HepG2 (cell line): ENCODE data around the gene KMT2B. TPM values are rescaled to one million over a fixed set of nuclear protein-coding genes. Genes with fewer than 3 reads are reported as not detected.

Experiments
- ARNT ChIP-seq: fragments of 450-650 bp; IDR thresholded peaks from 2 replicates; pipeline ENCODE4 v1.6.1; 2017
- EZH2 ChIP-seq: conservative IDR thresholded peaks from 2 replicates; pipeline ENCODE4 v1.6.1; 2012; ENCODE audit warnings: mild to moderate bottlenecking, low read depth, low read length, moderate library complexity
- FOXJ3 ChIP-seq: sonication (generic); formaldehyde crosslinking; IDR thresholded peaks from 2 replicates; pipeline ENCODE4 v1.4.0; 2020; ENCODE audit warnings: missing genetic modification reagents, mild to moderate bottlenecking, borderline replicate concordance
- IRX3 ChIP-seq: sonication (generic); formaldehyde crosslinking; IDR thresholded peaks from 2 replicates; pipeline ENCODE4 v1.8.1; 2023; ENCODE audit warnings: mild to moderate bottlenecking, low read depth, missing genetic modification reagents, borderline replicate concordance
- MAFF ChIP-seq: IDR thresholded peaks from 2 replicates; pipeline ENCODE4 v1.6.1; 2011; ENCODE audit warnings: low read depth, low read length, improper control_type of control experiment
- SNAPC2 ChIP-seq: sonication (generic); formaldehyde crosslinking; IDR thresholded peaks from 2 replicates; pipeline ENCODE4 v1.8.1; 2022; ENCODE audit warnings: mild to moderate bottlenecking, missing genetic modification reagents
- TBX2 ChIP-seq: sonication (generic); formaldehyde crosslinking; IDR thresholded peaks from 2 replicates; pipeline ENCODE4 v1.5.0; 2020; ENCODE audit warnings: missing genetic modification reagents, mild to moderate bottlenecking, borderline replicate concordance
- ZKSCAN8 ChIP-seq: IDR thresholded peaks from 2 replicates; pipeline ENCODE4 v1.6.1; 2016; ENCODE audit warnings: borderline replicate concordance, missing genetic modification reagents, missing compliant biosample characterization
- ZNF121 ChIP-seq: sonication (generic); formaldehyde crosslinking; IDR thresholded peaks from 2 replicates; pipeline ENCODE4 v1.5.0; 2020; ENCODE audit warnings: mild to moderate bottlenecking, missing genetic modification reagents
- polyA plus RNA-seq, 8 experiments: library from polyadenylated mRNA; depleted of rRNA in 3 of 8; stranded (reverse) in 7 of 8; unstranded in 1 of 8; fragments of >200 nt; fragmentation: Illumina TruSeq in 4 of 8; extraction: Trizol in 4 of 8; gene quantifications; 2 replicates each; pipeline versions ENCODE4 v1.2.1 to v1.2.3, GENCODE V29; 2011 to 2016; ENCODE audit warnings: low read depth in 4 of 8, missing spikeins in 1 of 8, mixed read lengths in 1 of 8; ENCODE audit not compliant: insufficient read depth in 1 of 8
- total RNA-seq, 5 experiments: library from RNA; depleted of rRNA; stranded (reverse); fragments of >200 nt; fragmentation: Illumina TruSeq; extraction: Trizol; gene quantifications; 2 replicates each; pipeline ENCODE4 v1.2.3, GENCODE V29; 2016; ENCODE audit warnings: low read depth in 1 of 5
- TF ChIP-seq, protein P1 (sequence below): sonication (generic); formaldehyde crosslinking; IDR thresholded peaks from 2 replicates; pipeline ENCODE4 v1.4.0; 2020; ENCODE audit warnings: mild to moderate bottlenecking, missing genetic modification reagents, borderline replicate concordance
- TF ChIP-seq, protein P2 (sequence below): sonication (generic); formaldehyde crosslinking; IDR thresholded peaks from 2 replicates; pipeline ENCODE4 v1.5.1; 2020; ENCODE audit warnings: mild to moderate bottlenecking, missing genetic modification reagents, borderline replicate concordance
- TF ChIP-seq, protein P3 (sequence below): sonication (generic); formaldehyde crosslinking; conservative IDR thresholded peaks from 2 replicates; pipeline ENCODE4 v1.8.0; 2022; ENCODE audit warnings: low read depth, missing genetic modification reagents
- TF ChIP-seq, protein P4 (sequence below): sonication (generic); formaldehyde crosslinking; IDR thresholded peaks from 2 replicates; pipeline ENCODE4 v1.9.0; 2022; ENCODE audit warnings: low read depth, missing genetic modification reagents

The KMT2B gene
- total and polyA plus RNA-seq, 2 of the 13 experiments (the other 11 are each of a cell fraction or from before 2014, with no cell fraction given): 6.2 to 16.9 TPM

DNA sequence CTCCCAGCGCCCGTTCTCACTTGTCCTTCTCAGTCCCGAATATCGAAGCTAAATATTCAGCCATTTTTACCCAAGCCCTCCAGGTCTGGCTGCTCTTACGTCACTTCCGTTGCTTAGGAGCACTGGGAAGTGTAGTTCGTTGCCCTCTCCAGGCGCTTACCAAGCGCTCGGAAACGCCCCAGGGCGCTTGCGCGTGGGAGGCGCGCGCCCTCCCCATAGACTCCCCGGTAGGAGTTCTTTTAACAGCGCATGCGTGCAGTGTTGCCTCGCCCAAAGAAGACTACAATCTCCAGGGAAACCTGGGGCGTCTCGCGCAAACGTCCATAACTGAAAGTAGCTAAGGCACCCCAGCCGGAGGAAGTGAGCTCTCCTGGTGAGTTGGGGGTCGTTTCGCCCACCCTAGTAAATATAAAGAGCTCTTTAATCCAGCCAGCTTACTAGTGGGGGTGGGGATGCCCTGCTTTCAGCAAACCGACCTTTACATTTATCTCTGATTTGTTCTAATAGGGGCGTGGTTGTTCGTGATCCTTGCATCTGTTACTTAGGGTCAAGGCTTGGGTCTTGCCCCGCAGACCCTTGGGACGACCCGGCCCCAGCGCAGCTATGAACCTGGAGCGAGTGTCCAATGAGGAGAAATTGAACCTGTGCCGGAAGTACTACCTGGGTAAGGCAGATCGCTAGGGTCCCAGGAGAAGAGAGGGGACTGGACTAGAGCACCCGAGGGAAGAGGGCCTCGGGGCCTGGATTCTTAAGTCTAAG, 27.7 kb downstream of the KMT2B start, which contains the start of the genes PSENEN and U2AF1L4 (continued):
- TF ChIP-seq, protein P1, sequence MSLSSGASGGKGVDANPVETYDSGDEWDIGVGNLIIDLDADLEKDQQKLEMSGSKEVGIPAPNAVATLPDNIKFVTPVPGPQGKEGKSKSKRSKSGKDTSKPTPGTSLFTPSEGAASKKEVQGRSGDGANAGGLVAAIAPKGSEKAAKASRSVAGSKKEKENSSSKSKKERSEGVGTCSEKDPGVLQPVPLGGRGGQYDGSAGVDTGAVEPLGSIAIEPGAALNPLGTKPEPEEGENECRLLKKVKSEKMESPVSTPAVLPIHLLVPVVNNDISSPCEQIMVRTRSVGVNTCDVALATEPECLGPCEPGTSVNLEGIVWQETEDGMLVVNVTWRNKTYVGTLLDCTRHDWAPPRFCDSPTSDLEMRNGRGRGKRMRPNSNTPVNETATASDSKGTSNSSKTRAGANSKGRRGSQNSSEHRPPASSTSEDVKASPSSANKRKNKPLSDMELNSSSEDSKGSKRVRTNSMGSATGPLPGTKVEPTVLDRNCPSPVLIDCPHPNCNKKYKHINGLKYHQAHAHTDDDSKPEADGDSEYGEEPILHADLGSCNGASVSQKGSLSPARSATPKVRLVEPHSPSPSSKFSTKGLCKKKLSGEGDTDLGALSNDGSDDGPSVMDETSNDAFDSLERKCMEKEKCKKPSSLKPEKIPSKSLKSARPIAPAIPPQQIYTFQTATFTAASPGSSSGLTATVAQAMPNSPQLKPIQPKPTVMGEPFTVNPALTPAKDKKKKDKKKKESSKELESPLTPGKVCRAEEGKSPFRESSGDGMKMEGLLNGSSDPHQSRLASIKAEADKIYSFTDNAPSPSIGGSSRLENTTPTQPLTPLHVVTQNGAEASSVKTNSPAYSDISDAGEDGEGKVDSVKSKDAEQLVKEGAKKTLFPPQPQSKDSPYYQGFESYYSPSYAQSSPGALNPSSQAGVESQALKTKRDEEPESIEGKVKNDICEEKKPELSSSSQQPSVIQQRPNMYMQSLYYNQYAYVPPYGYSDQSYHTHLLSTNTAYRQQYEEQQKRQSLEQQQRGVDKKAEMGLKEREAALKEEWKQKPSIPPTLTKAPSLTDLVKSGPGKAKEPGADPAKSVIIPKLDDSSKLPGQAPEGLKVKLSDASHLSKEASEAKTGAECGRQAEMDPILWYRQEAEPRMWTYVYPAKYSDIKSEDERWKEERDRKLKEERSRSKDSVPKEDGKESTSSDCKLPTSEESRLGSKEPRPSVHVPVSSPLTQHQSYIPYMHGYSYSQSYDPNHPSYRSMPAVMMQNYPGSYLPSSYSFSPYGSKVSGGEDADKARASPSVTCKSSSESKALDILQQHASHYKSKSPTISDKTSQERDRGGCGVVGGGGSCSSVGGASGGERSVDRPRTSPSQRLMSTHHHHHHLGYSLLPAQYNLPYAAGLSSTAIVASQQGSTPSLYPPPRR (CRISPR knock-in tag): no peak
- no peak for TF ChIP-seq TBX2 (CRISPR knock-in tag)
- TF ChIP-seq ZNF121: no peak
- no peak for TF ChIP-seq FOXJ3 (CRISPR knock-in tag)
- TF ChIP-seq, protein P2, sequence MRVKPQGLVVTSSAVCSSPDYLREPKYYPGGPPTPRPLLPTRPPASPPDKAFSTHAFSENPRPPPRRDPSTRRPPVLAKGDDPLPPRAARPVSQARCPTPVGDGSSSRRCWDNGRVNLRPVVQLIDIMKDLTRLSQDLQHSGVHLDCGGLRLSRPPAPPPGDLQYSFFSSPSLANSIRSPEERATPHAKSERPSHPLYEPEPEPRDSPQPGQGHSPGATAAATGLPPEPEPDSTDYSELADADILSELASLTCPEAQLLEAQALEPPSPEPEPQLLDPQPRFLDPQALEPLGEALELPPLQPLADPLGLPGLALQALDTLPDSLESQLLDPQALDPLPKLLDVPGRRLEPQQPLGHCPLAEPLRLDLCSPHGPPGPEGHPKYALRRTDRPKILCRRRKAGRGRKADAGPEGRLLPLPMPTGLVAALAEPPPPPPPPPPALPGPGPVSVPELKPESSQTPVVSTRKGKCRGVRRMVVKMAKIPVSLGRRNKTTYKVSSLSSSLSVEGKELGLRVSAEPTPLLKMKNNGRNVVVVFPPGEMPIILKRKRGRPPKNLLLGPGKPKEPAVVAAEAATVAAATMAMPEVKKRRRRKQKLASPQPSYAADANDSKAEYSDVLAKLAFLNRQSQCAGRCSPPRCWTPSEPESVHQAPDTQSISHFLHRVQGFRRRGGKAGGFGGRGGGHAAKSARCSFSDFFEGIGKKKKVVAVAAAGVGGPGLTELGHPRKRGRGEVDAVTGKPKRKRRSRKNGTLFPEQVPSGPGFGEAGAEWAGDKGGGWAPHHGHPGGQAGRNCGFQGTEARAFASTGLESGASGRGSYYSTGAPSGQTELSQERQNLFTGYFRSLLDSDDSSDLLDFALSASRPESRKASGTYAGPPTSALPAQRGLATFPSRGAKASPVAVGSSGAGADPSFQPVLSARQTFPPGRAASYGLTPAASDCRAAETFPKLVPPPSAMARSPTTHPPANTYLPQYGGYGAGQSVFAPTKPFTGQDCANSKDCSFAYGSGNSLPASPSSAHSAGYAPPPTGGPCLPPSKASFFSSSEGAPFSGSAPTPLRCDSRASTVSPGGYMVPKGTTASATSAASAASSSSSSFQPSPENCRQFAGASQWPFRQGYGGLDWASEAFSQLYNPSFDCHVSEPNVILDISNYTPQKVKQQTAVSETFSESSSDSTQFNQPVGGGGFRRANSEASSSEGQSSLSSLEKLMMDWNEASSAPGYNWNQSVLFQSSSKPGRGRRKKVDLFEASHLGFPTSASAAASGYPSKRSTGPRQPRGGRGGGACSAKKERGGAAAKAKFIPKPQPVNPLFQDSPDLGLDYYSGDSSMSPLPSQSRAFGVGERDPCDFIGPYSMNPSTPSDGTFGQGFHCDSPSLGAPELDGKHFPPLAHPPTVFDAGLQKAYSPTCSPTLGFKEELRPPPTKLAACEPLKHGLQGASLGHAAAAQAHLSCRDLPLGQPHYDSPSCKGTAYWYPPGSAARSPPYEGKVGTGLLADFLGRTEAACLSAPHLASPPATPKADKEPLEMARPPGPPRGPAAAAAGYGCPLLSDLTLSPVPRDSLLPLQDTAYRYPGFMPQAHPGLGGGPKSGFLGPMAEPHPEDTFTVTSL (CRISPR knock-in tag): no peak
- no peak for TF ChIP-seq ARNT
- TF ChIP-seq ZKSCAN8 (CRISPR knock-in tag): no peak
- TF ChIP-seq, protein P3, sequence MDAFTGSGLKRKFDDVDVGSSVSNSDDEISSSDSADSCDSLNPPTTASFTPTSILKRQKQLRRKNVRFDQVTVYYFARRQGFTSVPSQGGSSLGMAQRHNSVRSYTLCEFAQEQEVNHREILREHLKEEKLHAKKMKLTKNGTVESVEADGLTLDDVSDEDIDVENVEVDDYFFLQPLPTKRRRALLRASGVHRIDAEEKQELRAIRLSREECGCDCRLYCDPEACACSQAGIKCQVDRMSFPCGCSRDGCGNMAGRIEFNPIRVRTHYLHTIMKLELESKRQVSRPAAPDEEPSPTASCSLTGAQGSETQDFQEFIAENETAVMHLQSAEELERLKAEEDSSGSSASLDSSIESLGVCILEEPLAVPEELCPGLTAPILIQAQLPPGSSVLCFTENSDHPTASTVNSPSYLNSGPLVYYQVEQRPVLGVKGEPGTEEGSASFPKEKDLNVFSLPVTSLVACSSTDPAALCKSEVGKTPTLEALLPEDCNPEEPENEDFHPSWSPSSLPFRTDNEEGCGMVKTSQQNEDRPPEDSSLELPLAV (CRISPR knock-in tag): no peak
- TF ChIP-seq MAFF: no peak
- no peak for TF ChIP-seq IRX3 (CRISPR knock-in tag)
- no peak for TF ChIP-seq EZH2
- TF ChIP-seq, protein P4, sequence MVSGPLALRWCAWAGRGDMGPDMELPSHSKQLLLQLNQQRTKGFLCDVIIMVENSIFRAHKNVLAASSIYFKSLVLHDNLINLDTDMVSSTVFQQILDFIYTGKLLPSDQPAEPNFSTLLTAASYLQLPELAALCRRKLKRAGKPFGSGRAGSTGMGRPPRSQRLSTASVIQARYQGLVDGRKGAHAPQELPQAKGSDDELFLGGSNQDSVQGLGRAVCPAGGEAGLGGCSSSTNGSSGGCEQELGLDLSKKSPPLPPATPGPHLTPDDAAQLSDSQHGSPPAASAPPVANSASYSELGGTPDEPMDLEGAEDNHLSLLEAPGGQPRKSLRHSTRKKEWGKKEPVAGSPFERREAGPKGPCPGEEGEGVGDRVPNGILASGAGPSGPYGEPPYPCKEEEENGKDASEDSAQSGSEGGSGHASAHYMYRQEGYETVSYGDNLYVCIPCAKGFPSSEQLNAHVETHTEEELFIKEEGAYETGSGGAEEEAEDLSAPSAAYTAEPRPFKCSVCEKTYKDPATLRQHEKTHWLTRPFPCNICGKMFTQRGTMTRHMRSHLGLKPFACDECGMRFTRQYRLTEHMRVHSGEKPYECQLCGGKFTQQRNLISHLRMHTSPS (CRISPR knock-in tag): no peak
- TF ChIP-seq SNAPC2 (CRISPR knock-in tag): no peak
